GM18520 (cell line): ENCODE measurements around the gene LARGE1.

ENCODE experiments used
- ATAC-seq: cut with Tn5 transposase; IDR thresholded peaks from one replicate; pipeline ENCODE4 v1.9.1; 2021; ENCODE audit not compliant: unreplicated experiment

Gene LARGE1

GRCh38 chr22:33678523-33678922, 241.8 kb downstream of the LARGE1 start:
- no peak for ATAC-seq

GRCh38 chr22:33677536-33677935, 242.7 kb downstream of the LARGE1 start:
- no peak for ATAC-seq

GRCh38 chr22:33674357-33674756, 245.9 kb downstream of the LARGE1 start:
- ATAC-seq: no peak

GRCh38 chr22:33669746-33670145, 250.5 kb downstream of the LARGE1 start:
- no peak for ATAC-seq

- no peak for ATAC-seq
These were observed 253.2 kb downstream of the LARGE1 start for GRCh38 chr22:33666961-33667619.

DNA sequence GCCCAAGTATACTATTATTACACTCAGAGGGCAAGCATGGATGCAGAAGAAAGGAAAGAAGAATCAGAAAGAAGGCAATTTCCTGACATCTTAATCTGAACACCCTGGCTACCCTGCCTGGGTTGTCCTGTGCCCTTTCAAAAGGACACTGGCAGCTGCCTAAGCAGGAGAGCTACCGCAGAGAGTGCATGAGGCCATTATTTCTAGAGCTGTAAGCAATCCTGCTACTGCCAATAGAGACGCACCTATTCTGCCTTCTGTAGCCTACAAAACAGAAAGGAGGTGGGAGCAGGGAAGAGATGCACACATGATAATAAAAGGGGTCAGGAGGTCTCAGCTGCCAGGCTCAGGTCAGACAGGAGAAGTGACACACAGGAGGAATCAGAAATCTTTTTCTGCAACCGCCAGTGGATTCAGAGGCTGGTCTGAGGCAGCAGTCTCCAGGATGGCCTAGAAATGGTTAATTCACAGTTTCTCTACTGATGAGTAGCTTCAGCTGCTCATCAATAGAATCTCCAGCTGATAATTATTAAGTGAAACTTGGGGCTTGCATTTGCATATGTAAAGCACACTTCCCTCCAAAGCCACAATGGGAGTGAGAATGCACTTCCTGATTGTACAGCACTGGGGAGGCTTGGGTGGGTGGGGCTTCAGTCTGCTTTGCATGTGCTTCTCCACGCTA, 253.9 kb downstream of the LARGE1 start:
- peak; percentile 40 for ATAC-seq

DNA sequence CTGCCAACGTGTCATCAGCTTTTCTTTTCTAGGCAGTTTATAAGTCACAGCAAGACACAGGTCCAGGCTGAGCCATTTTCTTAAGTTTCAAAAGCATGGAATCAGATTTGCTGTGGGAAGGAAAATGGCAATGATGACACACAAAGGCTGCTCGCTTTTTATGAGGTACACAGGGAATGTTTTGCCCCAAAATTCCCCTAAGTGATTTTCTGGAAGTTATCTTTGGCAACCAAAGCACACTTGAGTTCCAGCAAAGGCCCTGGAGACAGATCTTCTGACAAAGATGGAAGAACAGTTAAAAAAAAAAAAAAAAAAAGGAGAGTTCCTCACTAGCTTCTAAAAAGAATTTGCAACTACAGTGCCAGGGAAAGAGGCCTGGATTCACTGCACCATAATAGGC, 260.8 kb downstream of the LARGE1 start:
- ATAC-seq: no peak

DNA sequence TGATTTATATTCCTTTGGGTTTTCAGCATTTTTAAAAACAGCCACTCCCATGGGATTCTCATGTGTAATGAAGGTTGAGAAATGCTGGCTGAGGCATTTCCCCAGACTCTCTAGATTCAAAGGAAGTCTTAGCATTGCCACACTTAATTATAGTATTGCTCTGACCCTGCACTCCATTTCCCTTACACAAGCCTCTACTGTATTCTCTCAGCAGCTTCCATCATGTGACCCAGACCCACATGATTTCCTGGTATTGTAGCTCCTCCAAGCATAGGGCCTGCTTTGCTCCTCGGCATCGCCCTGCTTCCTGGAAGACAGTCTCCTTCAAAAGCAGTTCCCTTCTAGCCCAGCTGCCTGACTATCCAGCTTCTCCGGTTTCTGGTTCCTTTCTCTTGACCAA, 261.5 kb downstream of the LARGE1 start:
- no peak for ATAC-seq

- no peak for ATAC-seq
These were observed 262.6 kb downstream of the LARGE1 start for GRCh38 chr22:33657670-33658069.

DNA sequence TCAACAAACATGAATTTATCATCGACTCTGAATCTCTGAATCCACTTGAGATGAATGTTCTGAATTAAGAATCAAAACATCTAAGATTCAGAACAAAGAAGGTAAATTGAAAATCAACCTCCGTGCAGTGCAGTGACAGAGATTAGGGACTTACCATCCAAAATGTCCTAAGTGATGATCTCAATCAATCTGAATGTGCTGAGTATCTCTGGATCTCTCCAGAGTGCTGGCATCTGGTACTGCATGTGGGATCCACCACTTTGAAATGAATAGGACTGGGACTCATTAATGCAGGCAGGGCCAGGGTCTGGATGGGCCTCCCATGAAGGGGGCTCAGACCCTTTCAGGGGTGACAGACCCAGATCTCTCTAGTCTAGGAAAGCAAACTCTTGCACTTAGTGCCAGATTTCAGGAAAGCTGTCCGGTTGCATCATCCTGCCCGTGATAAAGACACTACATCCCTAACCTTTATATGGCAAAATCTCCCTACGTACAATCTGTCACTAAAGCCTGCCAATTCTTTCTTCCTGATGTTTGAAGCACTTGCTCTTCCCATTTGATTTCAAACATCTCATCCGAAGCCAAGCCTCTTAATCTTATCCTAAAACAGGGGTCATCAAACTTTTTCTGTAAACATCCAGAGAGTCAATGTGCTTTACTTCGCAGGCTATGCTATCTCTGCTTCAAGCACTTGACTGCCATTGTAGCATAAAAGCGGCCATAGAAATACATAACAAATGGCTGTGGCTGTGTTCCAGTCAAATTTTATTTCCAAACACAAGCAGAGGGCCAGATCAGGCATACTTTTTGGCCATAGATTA, 263.3 kb downstream of the LARGE1 start:
- ATAC-seq: no peak

DNA sequence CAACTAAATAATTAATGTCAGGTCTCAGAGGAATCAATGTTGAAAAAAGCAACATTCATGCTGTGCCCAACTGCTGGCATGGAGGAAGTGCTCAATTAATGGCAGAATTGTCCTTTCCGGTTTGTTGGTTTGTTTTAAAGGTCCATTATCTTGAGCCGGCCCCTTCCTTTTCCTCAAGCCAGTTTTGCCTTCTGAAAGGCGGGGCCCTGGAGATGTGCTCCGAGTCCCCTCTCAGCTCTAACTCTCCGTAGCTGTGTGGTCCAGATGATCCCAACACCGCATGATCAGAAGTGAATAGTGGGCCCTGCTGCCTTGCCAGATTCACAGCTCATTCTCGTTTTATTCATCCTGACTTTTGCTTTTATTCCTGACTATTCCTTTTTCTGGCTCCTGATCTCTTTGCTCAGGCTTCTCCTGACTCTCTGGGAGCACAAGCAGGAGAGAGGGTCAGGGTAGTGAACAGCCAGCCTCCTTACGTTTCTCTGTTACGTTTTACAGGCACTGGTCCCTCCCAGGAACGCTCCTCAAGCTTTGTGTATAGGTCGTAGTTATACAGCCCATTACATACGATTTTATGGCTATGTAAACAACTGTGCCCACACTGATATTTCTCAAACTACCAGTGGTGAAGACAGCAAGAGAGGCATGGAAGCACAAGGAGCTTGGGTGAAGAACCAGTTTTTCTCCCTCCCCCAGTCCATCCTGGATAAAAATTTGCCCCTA, 265.9 kb downstream of the LARGE1 start:
- ATAC-seq: no peak

DNA sequence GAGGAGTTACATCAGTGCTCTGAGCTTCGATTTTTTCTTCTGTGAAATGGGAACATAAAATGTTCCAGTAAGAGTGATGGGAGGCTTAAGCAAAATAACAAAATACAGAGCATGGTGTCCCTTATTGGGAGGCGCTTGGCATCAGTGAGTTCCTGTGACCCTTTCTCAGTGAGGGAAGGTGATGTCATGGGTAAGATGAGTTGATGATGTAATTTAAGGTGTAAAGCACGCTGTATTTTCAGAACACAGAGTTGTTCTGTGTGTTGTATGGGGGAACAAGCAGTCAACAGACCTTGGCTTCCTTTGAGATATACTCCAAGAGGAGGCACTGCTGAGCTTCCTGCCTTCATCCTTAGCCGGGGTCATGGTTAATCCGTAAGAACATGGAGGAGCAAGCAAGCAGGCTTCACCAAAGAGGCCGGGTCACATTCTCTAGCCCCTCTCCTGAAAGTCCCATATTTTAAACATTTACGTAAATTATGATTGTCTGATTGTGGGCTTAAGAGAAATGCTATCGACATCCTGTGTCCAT, 266.7 kb downstream of the LARGE1 start:
- ATAC-seq: no peak

DNA sequence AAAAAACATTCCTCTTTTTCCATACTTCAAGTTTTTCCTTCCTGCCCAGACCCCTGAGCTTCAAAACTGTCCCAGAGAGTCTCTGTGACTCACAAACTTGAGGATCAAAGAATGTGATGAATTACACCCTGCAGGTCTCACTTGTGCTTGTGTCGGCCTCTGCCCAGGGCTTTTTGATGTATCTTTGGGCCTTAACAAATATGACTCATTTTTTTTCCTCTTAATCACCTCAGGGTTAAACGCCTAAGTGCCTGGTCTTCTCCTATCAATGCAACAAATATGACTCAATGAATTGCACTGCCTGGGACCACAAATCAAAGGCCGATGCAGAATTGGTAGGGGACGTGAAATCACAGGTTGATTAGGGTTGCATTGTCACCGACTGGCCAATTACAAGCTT, 267.7 kb downstream of the LARGE1 start:
- no peak for ATAC-seq

DNA sequence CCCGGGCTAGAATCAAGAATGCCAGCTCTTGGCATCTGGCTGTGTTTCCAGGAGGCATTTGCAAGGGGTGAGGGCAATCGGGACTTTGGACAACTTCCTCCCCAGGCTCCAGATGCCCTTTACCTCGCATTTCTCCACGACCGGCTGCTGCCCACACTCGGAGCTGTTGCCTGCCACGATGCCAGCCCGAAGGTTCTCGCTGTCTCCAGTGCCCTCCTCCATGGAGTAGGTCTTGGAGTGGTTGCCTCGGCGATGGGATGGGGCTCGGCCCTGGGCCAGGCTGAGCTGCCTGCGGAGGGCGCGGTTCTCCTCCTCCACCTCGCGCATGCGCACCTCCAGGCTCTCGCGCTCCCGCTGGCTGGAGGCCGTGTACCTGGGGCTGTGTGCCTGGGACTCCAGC, 270.0 kb downstream of the LARGE1 start:
- no peak for ATAC-seq

DNA sequence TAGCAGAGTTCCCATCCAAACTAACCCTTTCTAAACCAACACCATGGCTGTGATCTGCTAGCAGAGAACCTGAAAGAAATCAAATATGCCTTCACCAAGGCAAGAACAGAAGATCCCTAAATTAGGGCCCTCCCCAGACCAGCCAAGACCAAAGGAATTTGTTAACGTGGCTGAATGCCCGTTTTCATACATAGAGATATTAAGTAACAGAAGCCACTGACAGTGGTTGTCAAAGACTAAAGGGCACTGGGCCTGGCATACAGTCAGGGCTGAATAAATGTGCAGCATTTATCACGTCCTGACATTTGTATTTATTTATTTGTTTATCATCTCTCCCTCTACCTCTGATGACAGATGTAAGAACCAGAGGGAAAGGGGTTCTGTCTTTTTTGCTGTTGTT, 271.8 kb downstream of the LARGE1 start:
- ATAC-seq: no peak

DNA sequence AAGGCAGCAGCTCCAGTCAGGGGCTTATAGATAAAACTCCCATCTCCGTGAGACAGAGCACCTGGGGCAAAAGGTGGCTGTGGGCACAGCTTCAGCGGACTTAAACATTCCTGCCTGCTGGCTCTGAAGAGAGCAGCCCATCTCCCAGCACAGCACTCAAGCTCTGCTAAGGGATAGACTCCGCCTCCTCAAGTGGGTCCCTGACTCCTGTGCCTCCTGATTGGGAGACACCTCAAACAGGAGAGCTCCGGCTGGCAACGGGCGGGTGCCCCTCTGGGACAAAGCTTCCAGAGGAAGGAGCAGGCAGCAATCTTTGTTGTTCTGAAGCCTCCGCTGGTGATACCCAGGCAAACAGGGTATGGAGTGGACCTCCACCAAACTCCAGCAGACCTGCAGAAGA, 279.4 kb downstream of the LARGE1 start:
- ATAC-seq: no peak

- no peak for ATAC-seq
These were observed 280.6 kb downstream of the LARGE1 start for GRCh38 chr22:33639588-33640254.

DNA sequence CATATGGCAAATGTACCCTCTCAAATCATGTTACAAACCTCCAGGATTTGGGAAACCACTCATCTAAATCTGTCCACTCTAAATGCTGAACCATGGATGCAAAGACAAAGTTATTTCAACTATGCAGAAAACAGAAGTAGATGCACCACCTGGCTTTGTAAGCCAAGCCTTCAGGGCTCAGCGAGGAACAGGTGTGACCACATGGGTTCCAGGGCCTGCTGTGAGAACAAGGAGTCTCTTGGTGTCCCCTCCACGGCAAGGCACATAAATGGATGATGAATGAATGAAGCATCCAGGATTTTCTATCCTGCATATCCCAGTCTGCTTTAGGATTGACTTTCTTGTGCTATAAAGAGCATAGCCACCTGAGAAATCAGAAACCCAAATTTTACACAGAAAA, 284.5 kb downstream of the LARGE1 start:
- no peak for ATAC-seq

DNA sequence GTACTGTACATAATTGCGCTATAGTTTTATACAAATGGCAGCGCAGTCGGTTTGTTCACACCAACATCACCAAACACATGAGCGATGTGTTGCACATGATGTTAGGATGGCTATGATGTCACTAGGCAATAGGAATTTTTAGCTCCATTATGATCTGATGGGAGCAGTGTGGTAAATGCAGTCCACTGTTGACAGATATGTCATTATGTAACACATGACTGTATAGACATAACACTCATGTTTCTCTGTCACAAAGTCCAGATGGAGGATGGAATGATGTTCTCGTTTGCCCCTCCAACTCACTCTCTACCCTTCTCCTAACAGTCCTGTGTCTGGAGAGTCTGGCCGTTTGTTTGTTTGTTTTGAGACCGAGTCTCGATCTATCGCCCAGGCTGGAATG, 288.5 kb downstream of the LARGE1 start:
- ATAC-seq: no peak

DNA sequence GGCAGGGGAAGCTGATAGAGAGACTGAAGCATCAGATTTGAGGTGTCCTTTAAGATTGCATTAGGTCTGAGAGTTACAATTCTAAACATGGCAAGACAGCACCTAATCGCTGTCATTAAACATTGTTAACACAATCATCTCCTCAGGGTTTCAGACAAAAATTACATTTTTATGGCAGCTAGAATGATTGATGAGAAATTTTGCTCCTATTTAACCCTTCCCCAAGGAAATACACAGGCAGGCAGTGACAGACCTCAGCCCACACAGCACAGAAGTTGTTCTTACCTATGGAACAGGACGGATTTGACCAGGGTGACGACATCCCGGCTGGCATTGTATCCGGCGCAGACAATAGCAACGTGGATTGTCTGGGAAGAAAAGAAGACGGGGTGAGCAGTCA, 294.3 kb downstream of the LARGE1 start:
- ATAC-seq: no peak

DNA sequence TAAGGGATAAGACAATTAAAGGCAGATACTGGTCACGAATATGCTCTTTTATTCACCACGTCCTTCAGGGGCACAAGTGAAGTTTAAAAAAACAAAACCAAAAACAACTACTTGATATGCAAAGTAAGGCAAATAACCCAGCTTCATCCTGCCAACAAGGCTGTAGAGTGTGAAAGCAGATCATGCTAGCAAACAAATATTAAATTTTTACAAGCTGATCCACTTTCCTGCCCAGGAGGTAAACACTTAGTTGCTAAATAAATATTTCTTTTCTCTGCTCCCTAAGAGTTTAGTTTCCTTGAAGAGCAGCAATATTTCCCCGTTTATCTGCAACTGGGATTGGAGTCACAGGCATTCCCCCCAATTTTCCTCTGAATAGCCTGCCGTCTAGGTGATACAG, 300.2 kb downstream of the LARGE1 start:
- ATAC-seq: no peak
